ENCODE measurements around the gene TMEM266.

Gene TMEM266

DNA sequence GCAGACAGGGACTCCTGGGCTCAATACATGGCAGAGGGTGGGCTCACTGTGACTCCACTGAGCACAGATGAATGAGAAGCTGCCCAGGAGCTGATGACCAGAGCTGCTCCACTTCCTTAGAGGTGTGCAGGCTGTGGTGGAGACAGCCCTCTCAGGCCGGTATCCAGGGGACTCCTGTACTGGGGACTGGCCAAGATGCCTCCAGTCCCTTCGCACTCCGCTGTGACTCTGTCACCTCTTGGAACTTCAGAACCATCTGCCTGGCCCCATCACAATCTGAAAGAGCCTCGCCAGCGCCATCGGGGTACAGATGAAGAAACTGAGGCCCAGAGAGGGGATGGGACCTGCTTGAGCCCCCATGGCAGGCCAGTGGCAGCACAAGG lies 140.3 kb downstream of the TMEM266 start:
- POLR2A ChIA-PET: interaction anchor here (0.7 kb wide), 1 partner anchor 9 kb away, joined by 3 read pairs; no protein-coding TSS in a partner anchor
- no peak for TF ChIP-seq ARNT (IDR thresholded peaks at IDR 0.05)
- TF ChIP-seq LEF1 (IDR thresholded peaks at IDR 0.05; ENCODE audit: borderline replicate concordance): no peak
- TF ChIP-seq FOXA1 (IDR thresholded peaks at IDR 0.05): no peak
- TF ChIP-seq L3MBTL2 (conservative IDR thresholded peaks at IDR 0.05): no peak
- no peak for TF ChIP-seq SUZ12 (IDR thresholded peaks at IDR 0.05)
- TF ChIP-seq CTBP1 (IDR thresholded peaks at IDR 0.05; ENCODE audit: borderline replicate concordance): no peak
- TF ChIP-seq NFRKB (IDR thresholded peaks at IDR 0.05): no peak
- no peak for TF ChIP-seq TARDBP (IDR thresholded peaks at IDR 0.05)
- no peak for TF ChIP-seq BHLHE40 (IDR thresholded peaks at IDR 0.05; ENCODE audit: borderline replicate concordance)
- TF ChIP-seq ZNF384 (IDR thresholded peaks at IDR 0.05): no peak
- no peak for TF ChIP-seq SP1 (IDR thresholded peaks at IDR 0.05)
- TF ChIP-seq, protein P1, sequence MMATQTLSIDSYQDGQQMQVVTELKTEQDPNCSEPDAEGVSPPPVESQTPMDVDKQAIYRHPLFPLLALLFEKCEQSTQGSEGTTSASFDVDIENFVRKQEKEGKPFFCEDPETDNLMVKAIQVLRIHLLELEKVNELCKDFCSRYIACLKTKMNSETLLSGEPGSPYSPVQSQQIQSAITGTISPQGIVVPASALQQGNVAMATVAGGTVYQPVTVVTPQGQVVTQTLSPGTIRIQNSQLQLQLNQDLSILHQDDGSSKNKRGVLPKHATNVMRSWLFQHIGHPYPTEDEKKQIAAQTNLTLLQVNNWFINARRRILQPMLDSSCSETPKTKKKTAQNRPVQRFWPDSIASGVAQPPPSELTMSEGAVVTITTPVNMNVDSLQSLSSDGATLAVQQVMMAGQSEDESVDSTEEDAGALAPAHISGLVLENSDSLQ (IDR thresholded peaks at IDR 0.05): no peak

DNA sequence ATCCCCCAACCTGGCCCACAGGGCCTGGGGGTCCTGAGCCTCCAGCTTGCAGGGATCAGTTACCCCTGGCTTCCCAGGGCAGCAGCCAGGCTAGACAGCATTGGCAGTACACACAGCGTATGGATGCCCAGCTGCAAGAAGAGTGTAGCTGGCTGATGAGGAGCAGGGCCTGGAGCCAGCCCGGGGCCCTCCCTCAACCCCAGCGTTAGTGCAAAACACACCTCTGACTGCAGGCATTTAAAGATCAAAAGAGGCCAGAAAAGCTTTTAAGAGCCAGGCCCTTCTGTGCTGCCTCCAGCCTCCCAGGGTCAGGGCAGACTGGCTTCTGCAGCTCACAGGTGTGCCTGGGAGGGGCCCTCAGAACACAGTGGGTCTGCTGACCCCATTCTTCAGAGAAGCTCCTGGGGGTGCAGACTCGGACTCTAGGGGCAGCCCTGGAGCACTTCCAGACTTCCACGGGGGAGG lies 140.9 kb downstream of the TMEM266 start:
- ChIA-PET CTCF (interaction anchor here (0.5 to 1.8 kb wide), 3 partner anchors 10 to 232 kb away, joined by 3 to 6 read pairs (median 3); no protein-coding TSS in a partner anchor), POLR2A (interaction anchor here (0.7 kb wide), 1 partner anchor 9 kb away, joined by 3 read pairs; no protein-coding TSS in a partner anchor)
- DNase-seq (ENCODE audit: extremely low spot score): no peak
- TF ChIP-seq L3MBTL2 (conservative IDR thresholded peaks at IDR 0.05) (no peak), BHLHE40 (IDR thresholded peaks at IDR 0.05; ENCODE audit: borderline replicate concordance) (no peak), FOXK2 (IDR thresholded peaks at IDR 0.05) (no peak), LEF1 (IDR thresholded peaks at IDR 0.05; ENCODE audit: borderline replicate concordance) (no peak), HDGF (IDR thresholded peaks at IDR 0.05; ENCODE audit: borderline replicate concordance) (no peak), SP1 (IDR thresholded peaks at IDR 0.05) (no peak)

More for the DNA sequence above, 140.3 kb downstream of the TMEM266 start:
- DNase-seq (ENCODE audit: extremely low spot score): no peak
- CTCF ChIA-PET: interaction anchor here (1.8 kb wide), 1 partner anchor 9 kb away, joined by 6 read pairs; no protein-coding TSS in a partner anchor

DNA sequence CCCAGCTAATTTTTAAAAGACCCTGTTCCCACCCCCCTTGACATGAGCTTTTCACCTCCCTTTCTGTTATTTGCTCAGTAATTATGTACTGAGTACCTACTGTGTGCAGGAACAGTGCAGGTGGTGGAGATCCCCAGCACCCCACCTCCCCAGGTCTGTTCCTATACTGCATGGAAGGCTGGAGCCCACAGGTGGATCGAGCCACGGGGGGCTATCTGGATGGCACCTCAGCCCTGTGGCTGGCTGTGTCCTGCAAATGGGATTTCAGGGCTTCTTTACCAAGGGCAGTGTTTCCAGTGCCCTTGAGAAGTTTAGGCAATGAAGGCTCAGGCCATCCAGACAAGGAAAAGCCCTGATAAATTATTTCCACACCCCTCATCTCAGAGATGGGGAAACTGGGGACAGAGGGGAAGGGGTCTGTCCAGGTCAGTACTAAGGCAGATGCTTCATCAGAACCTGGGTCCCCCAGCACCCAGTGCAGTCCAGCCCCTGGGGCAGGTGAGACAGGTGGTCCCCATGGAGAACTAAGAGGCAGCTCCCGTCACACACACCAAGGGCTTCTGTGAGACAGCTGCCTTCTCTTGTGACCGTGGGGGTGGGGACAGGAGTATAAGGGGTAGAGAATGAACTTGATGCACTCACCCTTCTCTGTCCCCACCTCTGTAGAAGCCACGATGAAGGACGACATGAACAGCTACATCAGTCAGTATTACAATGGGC lies 141.9 kb downstream of the TMEM266 start:
- ChIA-PET CTCF (interaction anchor here (0.5 kb wide), 1 partner anchor 262 kb away, joined by 3 read pairs; no protein-coding TSS in a partner anchor), POLR2A (interaction anchor here (0.6 kb wide), 1 partner anchor 17 kb away, joined by 3 read pairs; no protein-coding TSS in a partner anchor)
- TF ChIP-seq CTBP1 (IDR thresholded peaks at IDR 0.05; ENCODE audit: borderline replicate concordance) (no peak), ARNT (IDR thresholded peaks at IDR 0.05) (no peak), NFRKB (IDR thresholded peaks at IDR 0.05) (no peak), BHLHE40 (IDR thresholded peaks at IDR 0.05; ENCODE audit: borderline replicate concordance) (no peak), LEF1 (IDR thresholded peaks at IDR 0.05; ENCODE audit: borderline replicate concordance) (no peak), HDGF (IDR thresholded peaks at IDR 0.05; ENCODE audit: borderline replicate concordance) (no peak), FOXA1 (IDR thresholded peaks at IDR 0.05) (no peak), L3MBTL2 (conservative IDR thresholded peaks at IDR 0.05) (no peak), ZNF384 (IDR thresholded peaks at IDR 0.05) (no peak), TARDBP (IDR thresholded peaks at IDR 0.05) (no peak), SUZ12 (IDR thresholded peaks at IDR 0.05) (no peak), FOXK2 (IDR thresholded peaks at IDR 0.05) (no peak), FOXM1 (IDR thresholded peaks at IDR 0.05; ENCODE audit: borderline replicate concordance) (no peak), ELF4 (IDR thresholded peaks at IDR 0.05) (no peak), SP1 (IDR thresholded peaks at IDR 0.05) (no peak)
- TF ChIP-seq, protein P1 (IDR thresholded peaks at IDR 0.05): no peak
- no peak for DNase-seq (ENCODE audit: extremely low spot score)

DNA sequence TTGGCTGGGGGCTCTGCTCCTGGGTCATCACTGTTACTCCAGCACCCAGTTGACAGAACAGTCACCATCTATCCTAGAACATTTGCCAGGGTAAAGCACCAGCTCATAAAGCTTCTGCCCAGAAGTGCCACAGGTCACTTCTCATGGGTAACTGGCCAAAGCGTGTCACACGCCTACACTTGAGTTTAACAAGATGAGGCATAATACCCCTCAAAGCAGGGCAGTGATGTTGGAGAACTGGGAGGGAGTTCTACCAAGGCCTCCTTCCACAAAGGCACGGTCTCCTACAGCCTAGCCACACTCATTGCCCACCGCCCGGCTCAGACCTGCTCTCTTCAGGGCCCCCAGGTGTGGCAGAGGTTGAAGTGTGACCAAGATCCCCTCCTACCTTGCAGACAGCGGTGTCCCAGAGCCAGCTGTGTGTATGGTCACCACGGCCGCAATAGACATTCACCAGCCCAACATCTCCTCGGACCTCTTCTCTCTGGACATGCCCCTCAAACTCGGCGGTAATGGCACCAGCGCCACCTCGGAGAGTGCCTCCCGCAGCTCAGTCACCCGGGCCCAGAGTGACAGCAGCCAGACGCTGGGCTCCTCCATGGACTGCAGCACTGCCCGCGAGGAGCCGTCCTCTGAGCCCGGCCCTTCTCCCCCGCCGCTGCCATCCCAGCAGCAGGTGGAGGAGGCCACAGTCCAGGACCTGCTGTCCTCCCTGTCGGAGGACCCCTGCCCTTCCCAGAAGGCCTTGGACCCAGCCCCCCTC lies 143.7 kb downstream of the TMEM266 start:
- ChIA-PET CTCF (no interaction called here), POLR2A (no interaction called here)
- TF ChIP-seq FOXK2 (IDR thresholded peaks at IDR 0.05): no peak
- TF ChIP-seq ELF4 (IDR thresholded peaks at IDR 0.05): no peak
- TF ChIP-seq TARDBP (IDR thresholded peaks at IDR 0.05): no peak
- no peak for TF ChIP-seq SP1 (IDR thresholded peaks at IDR 0.05)
- TF ChIP-seq NFRKB (IDR thresholded peaks at IDR 0.05): no peak
- TF ChIP-seq SUZ12 (IDR thresholded peaks at IDR 0.05): no peak
- TF ChIP-seq FOXM1 (IDR thresholded peaks at IDR 0.05; ENCODE audit: borderline replicate concordance): no peak
- TF ChIP-seq LEF1 (IDR thresholded peaks at IDR 0.05; ENCODE audit: borderline replicate concordance): no peak
- no peak for DNase-seq (ENCODE audit: extremely low spot score)

DNA sequence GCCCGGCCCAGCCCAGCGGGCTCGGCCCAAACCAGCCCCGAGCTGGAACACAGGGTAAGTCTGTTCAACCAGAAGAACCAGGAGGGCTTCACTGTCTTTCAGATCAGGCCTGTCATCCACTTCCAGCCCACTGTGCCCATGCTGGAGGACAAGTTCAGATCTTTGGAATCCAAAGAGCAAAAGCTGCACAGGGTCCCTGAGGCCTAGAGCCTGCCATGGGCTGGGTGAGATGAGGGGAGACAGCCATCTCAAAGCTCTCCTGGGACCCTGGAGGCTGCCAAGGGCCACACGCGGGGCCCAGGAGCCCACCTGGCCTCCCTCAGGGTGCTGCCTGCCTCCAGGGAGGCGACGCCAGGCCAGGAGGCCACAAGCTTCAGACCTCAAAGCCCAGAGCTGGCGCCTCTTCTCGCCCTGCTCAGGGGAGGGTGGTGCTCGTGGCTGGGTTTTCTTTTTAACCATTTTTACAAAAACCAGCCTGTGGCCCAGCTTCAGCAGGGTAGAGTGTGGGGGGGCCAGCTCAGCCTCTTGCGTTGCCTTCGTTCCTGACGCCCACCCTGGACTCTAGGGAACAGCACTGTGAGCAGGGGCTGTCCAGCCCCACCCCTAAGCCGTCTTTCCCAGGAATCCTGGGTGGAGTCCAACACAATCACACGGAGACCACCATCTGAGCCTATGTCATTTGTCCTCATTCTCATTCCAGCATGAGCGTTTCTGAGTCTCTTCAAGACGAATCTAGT lies 144.5 kb downstream of the TMEM266 start:
- no peak for DNase-seq (ENCODE audit: extremely low spot score)
- CTCF ChIA-PET: no interaction called here

More for the DNA sequence above, 144.5 kb downstream of the TMEM266 start:
- TF ChIP-seq NFRKB (IDR thresholded peaks at IDR 0.05): no peak
- TF ChIP-seq SUZ12 (IDR thresholded peaks at IDR 0.05): no peak
- no peak for TF ChIP-seq TARDBP (IDR thresholded peaks at IDR 0.05)
- no peak for TF ChIP-seq ELF4 (IDR thresholded peaks at IDR 0.05)
- TF ChIP-seq FOXM1 (IDR thresholded peaks at IDR 0.05; ENCODE audit: borderline replicate concordance): no peak
- TF ChIP-seq ZNF384 (IDR thresholded peaks at IDR 0.05): no peak
- TF ChIP-seq HDGF (IDR thresholded peaks at IDR 0.05; ENCODE audit: borderline replicate concordance): no peak
- TF ChIP-seq FOXK2 (IDR thresholded peaks at IDR 0.05): no peak
- TF ChIP-seq FOXA1 (IDR thresholded peaks at IDR 0.05): no peak
- TF ChIP-seq SP1 (IDR thresholded peaks at IDR 0.05): no peak
- no peak for TF ChIP-seq L3MBTL2 (conservative IDR thresholded peaks at IDR 0.05)
- TF ChIP-seq CTBP1 (IDR thresholded peaks at IDR 0.05; ENCODE audit: borderline replicate concordance): no peak
- no peak for TF ChIP-seq ARNT (IDR thresholded peaks at IDR 0.05)
- POLR2A ChIA-PET: no interaction called here
